Globus pallidus (tissue), 1 donor: ENCODE measurements around the gene MAPRE3.
"Not testable (repeated sequence)": the region's sequence is repeated elsewhere in the genome, so short reads cannot be mapped to it uniquely, and the experiment has no call there.

Experiments used
- DNase-seq: peaks from one replicate; pipeline ENCODE4 v3.0.0-alpha.2; 2015; ENCODE audit warnings: low spot score

Gene MAPRE3

DNA sequence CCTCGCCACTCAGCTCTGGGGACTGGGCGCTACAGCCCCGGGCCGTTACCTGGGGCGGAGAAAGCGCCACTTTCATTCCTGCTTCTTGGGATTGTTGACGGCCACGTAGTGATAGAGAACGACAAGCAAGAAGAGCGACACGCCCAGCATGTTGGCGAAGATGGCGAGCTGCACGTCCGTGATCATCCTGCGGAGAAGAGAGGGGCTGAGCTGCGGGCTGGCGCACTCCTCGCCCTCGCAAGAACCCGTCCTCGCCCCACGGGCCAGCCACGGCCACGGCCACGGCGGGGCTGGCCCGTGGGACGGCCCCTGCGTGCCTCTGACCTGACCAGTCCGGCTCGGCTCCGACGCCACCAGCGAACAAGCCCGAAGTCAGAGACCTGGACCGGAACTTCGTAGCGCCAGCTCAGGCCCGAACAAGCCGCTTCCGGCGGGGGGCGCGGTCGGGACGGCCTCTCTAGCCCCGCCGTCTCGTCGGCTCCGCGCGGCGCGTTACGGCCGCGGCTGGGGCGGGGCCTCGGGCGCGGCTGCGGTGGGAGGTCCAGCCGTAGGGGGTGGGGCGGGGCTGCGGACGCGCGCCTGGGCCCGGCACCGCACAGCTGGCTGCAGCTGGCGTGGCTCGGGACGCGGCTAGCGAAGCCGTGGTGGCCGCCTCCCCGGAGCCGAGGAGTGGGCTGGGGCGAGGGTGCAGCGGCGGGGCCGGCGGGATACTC lies 101.0 kb downstream of the MAPRE3 start, which contains the start of gene OST4:
TSS of gene OST4 (minus strand) at position 378 of the 713 bp plus-strand sequence.
- peak; percentile 95 for DNase-seq

- DNase-seq: no peak
Observed at GRCh38 chr2:27071990-27072830, 101.8 kb downstream of the MAPRE3 start.

- no peak for DNase-seq
Observed at GRCh38 chr2:27072920-27073319, 102.5 kb downstream of the MAPRE3 start.

GRCh38 chr2:27073782-27074181 lies 103.3 kb downstream of the MAPRE3 start:
- DNase-seq: no peak

GRCh38 chr2:27074738-27075565 lies 104.5 kb downstream of the MAPRE3 start:
- DNase-seq: no peak

DNA sequence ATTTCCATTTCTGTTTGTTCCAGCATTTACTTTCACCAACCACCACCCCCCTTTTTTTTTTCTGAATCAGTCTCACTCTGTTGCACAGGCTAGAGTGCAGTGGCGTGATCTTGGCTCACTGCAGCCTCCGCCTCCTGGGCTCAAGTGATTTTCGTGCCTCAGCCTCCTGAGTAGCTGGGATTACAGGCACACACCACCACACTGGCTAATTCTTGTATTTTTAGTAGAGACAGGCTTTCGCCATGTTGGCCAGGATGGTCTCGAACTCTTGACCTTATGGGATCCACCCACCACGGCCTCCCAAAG lies 105.1 kb downstream of the MAPRE3 start:
- DNase-seq: not testable (repeated sequence)

- DNase-seq: no peak
Observed at GRCh38 chr2:27076323-27076722, 105.9 kb downstream of the MAPRE3 start.
